Suprapubic skin (tissue), 4 donors: Measurements from ENCODE around the gene GALNT2. TPM values are rescaled to one million over a fixed set of nuclear protein-coding genes. Genes with fewer than 3 reads are reported as not detected.

Source experiments
- DNase-seq, 2 donors: peaks; one replicate each; pipeline ENCODE4 v3.0.0-alpha.2; 2019; ENCODE audit warnings: low spot score in 2 of 2
- H3K27ac ChIP-seq: fragments of 200-600 bp; sonication (generic); one replicate; pipeline ENCODE4 v1.5.1; 2019
- H3K27me3 ChIP-seq: fragments of 200-600 bp; sonication (generic); one replicate; pipeline ENCODE4 v1.5.1; 2019
- H3K36me3 ChIP-seq: fragments of 200-600 bp; sonication (generic); one replicate; pipeline ENCODE4 v1.5.1; 2019
- H3K4me1 ChIP-seq: fragments of 200-600 bp; sonication (generic); one replicate; pipeline ENCODE4 v1.5.1; 2019
- H3K4me3 ChIP-seq: fragments of 200-600 bp; sonication (generic); one replicate; pipeline ENCODE4 v1.5.1; 2019; ENCODE audit warnings: mild to moderate bottlenecking
- H3K9me3 ChIP-seq: fragments of 200-600 bp; sonication (generic); one replicate; pipeline ENCODE4 v1.5.1; 2019
- EP300 ChIP-seq: sonication (generic); formaldehyde crosslinking; IDR thresholded peaks from one replicate; pipeline ENCODE4 v1.6.1; 2017; ENCODE audit warnings: antibody characterized with exemption
- POLR2A ChIP-seq, 2 donors: fragments of 450-650 bp; IDR thresholded peaks; one replicate each; pipeline ENCODE4 v1.6.1; 2017; ENCODE audit warnings: antibody characterized with exemption in 2 of 2, mild to moderate bottlenecking in 2 of 2, moderate library complexity in 2 of 2
- POLR2AphosphoS5 ChIP-seq, 3 donors: sonication (generic); formaldehyde crosslinking; IDR thresholded peaks; one replicate each; pipeline ENCODE4 v1.6.1; 2017; ENCODE audit warnings: antibody characterized with exemption in 3 of 3
- WGBS: methylation state at CpG from one replicate; pipeline ENCODE4 v1.1.5; 2018; 5-methylcytosine and 5-hydroxymethylcytosine counted together
- total RNA-seq, 4 donors: library from RNA; depleted of rRNA; stranded (reverse); fragments of >200 nt; gene quantifications; one replicate each; pipeline ENCODE4 v1.1.0, GENCODE V29; 2016
- TF ChIP-seq, protein P1 (sequence below), 2 donors: fragments of 200-600 bp in 1 of 2; fragments of 450-650 bp in 1 of 2; sonication (generic) in 1 of 2; IDR thresholded peaks; one replicate each; pipeline ENCODE4 v1.5.1; 2016 to 2019; ENCODE audit warnings: antibody characterized with exemption in 2 of 2, mild to moderate bottlenecking in 1 of 2, moderate library complexity in 1 of 2

Gene GALNT2
- total RNA-seq, 4 donors from 2014 or later: 24.1 to 40.2 (median 36.4) TPM

DNA sequence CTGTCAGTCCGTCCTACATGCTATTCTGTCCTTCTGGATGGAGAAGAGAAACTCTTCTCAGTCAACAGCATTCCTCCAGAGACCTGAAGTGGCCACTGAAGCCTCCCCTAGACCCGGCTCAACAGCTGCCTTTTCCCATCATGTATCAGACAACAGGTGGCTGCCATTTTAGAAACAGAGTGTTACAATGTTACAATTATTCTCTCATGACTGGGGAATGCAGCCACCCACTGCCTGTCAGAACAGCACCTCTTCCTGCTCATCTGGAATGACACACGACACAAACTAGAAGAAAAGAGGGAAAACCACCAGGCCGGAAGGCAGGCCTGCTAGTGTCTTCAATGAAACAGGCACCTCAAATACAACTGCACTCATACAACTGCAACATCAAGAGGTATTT, 253.8 kb downstream of the GALNT2 start:
- Histone ChIP-seq H3K36me3 (no peaks in the 10 kb centered on the region), H3K4me1 (no peaks in the 10 kb centered on the region), H3K9me3 (no peaks in the 10 kb centered on the region), H3K4me3 (no peak overlapping the region), H3K27me3 (peaks cover 7% of the 10 kb centered on the region), H3K27ac (no peak overlapping the region)
- WGBS: 73% methylated on average over 4 of the region's 4 CpGs
- peak in 1 of 2 donors; percentile 16 for DNase-seq
- TF ChIP-seq POLR2A (IDR thresholded peaks at IDR 0.05) (no peak), EP300 (no peak), POLR2AphosphoS5 (IDR thresholded peaks at IDR 0.05) (no peak)
- TF ChIP-seq, protein P1, sequence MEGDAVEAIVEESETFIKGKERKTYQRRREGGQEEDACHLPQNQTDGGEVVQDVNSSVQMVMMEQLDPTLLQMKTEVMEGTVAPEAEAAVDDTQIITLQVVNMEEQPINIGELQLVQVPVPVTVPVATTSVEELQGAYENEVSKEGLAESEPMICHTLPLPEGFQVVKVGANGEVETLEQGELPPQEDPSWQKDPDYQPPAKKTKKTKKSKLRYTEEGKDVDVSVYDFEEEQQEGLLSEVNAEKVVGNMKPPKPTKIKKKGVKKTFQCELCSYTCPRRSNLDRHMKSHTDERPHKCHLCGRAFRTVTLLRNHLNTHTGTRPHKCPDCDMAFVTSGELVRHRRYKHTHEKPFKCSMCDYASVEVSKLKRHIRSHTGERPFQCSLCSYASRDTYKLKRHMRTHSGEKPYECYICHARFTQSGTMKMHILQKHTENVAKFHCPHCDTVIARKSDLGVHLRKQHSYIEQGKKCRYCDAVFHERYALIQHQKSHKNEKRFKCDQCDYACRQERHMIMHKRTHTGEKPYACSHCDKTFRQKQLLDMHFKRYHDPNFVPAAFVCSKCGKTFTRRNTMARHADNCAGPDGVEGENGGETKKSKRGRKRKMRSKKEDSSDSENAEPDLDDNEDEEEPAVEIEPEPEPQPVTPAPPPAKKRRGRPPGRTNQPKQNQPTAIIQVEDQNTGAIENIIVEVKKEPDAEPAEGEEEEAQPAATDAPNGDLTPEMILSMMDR (IDR thresholded peaks at IDR 0.05): no peak

DNA sequence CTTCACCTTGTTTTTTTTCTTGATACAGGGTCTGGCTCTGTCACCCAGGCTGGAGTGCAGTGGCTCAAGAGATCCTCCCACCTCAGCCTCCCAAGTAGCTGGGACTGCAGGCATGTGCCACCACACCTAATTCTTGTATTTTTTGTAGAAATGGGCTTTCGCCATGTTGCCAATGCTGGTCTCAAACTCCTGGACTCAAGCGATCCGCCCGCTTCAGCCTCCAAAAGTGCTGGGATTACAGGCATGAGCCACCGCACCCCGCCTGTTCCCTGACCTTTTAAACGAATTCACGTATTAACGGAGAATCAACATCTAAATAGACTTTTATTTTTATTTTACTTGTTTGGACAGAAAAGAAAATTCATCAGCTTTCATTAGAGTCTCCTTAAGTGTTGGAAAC, 254.3 kb downstream of the GALNT2 start:
- no peaks in the 10 kb centered on the region for H3K36me3 ChIP-seq
- no peak for DNase-seq
- WGBS: 85% methylated on average over 9 of the region's 9 CpGs
- no peak overlapping the region for H3K27ac ChIP-seq
- peaks cover 7% of the 10 kb centered on the region for H3K27me3 ChIP-seq
- no peak overlapping the region for H3K4me3 ChIP-seq
- no peaks in the 10 kb centered on the region for H3K9me3 ChIP-seq
- TF ChIP-seq POLR2AphosphoS5 (IDR thresholded peaks at IDR 0.05) (no peak), POLR2A (IDR thresholded peaks at IDR 0.05) (no peak), EP300 (no peak)
- TF ChIP-seq, protein P1 (IDR thresholded peaks at IDR 0.05): no peak
- H3K4me1 ChIP-seq: no peaks in the 10 kb centered on the region

DNA sequence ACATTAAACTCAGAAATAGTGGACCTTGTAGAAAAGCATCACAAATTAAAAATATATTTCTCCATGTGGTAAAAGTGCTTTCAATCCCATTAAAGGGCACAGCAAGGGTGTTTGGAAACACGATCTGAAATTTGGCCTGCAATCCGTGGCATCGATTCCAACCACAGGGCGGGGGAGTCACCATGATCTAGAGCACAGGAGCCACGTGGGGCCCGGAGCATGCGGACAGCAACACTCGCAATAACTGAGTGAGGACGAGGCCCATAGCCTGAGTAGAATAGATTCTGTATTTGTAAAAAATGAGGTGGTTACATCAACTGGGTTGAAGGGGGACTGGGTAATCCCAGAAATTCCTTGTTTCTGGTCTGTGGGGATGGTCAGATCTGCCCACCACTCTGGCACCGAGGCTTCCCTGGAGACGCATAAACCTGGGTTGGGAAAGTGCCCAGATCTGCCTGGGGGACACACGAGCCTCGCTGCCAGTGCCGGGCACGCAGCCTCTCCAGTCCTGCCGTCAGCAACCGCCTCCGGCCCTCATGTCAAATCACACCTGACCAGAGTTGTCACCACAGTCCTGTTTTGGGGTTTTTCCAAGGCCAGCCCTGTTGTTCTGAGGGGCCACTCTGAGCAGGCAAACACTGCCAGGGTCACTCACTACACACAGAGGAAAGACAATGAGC, 254.8 kb downstream of the GALNT2 start:
- TF ChIP-seq, protein P1 (IDR thresholded peaks at IDR 0.05): no peak
- no peak for TF ChIP-seq POLR2AphosphoS5 (IDR thresholded peaks at IDR 0.05)
- no peak for TF ChIP-seq EP300
- TF ChIP-seq POLR2A (IDR thresholded peaks at IDR 0.05): no peak
- Histone ChIP-seq H3K9me3 (no peaks in the 10 kb centered on the region), H3K27ac (no peak overlapping the region), H3K36me3 (no peaks in the 10 kb centered on the region), H3K4me1 (no peaks in the 10 kb centered on the region), H3K27me3 (peaks cover 7% of the 10 kb centered on the region), H3K4me3 (no peak overlapping the region)
- peak in 1 of 2 donors; percentile 55 for DNase-seq
- 66% methylated on average over 18 of the region's 18 CpGs for WGBS

DNA sequence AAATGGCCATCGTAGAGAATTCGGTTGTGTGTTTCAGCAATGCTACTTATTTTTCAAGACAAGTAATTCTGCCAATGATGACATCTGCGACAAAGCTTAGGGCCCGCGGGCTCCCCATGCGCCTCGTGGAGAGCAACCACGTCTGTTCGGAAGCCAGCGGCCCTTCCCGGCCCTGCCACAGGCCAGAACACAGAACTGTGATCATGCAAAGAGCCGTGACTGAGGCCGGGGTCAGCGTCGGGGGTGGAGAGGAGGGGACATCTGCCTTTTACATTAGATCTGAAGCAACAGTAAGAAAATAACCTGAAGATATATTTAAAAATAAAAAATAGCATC, 255.4 kb downstream of the GALNT2 start:
- no peaks in the 10 kb centered on the region for H3K9me3 ChIP-seq
- H3K36me3 ChIP-seq: no peaks in the 10 kb centered on the region
- no peak overlapping the region for H3K4me3 ChIP-seq
- DNase-seq: peak in 1 of 2 donors; percentile 40
- WGBS: 93% methylated on average over 15 of the region's 15 CpGs
- TF ChIP-seq POLR2AphosphoS5 (IDR thresholded peaks at IDR 0.05) (no peak), EP300 (no peak), POLR2A (IDR thresholded peaks at IDR 0.05) (no peak)
- TF ChIP-seq, protein P1 (IDR thresholded peaks at IDR 0.05): no peak
- H3K27me3 ChIP-seq: peaks cover 6% of the 10 kb centered on the region
- no peaks in the 10 kb centered on the region for H3K4me1 ChIP-seq
- no peak overlapping the region for H3K27ac ChIP-seq

DNA sequence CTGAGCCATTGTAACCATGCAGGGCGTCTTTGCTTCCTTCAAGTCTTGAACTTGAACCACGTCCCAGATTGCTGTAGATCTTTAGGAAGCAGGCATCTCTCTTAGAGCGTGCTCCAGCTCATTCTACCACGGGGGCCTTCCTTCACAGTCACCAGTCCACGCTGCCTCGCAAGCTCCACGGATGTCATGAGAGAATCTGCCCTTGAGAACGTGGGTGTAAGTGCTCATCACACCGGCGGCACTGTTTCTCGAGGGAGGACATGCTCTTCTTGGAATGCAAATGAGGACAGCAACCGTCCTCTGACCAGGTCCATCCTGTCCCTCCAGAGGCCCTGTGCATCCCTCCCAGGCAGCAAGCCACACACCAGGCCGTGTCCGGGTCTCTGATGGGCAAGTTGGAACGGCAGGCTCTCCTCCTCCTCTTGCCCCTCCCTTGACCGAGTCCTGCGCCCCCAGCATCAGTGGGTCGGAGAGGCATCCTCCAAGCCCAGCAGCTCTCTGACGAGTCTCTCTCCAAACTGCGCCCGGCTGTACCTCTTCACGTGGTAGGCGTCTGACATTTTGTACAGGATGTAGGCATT, 256.0 kb downstream of the GALNT2 start:
- TF ChIP-seq POLR2AphosphoS5 (IDR thresholded peaks at IDR 0.05) (no peak), POLR2A (IDR thresholded peaks at IDR 0.05) (no peak), EP300 (no peak)
- TF ChIP-seq, protein P1 (IDR thresholded peaks at IDR 0.05): no peak
- H3K36me3 ChIP-seq: no peaks in the 10 kb centered on the region
- no peaks in the 10 kb centered on the region for H3K27me3 ChIP-seq
- peak in 1 of 2 donors; percentile 46 for DNase-seq
- 90% methylated on average over 23 of the region's 23 CpGs for WGBS
- H3K9me3 ChIP-seq: no peaks in the 10 kb centered on the region
- H3K27ac ChIP-seq: no peak overlapping the region
- no peaks in the 10 kb centered on the region for H3K4me1 ChIP-seq
- H3K4me3 ChIP-seq: no peak overlapping the region
